Measurements from ENCODE around the gene PBX3. TPM values are rescaled to one million over a fixed set of nuclear protein-coding genes. Genes with fewer than 3 reads are reported as not detected.

PBX3 gene
- total RNA-seq, 4 donors from 2014 or later, result 25.7 to 71.5 (median 45.1) TPM

GRCh38 chr9:125961072-125961471 is 213.9 kb downstream of the PBX3 start:
- no peak for DNase-seq (ENCODE audit: low spot score in 2 of 2)
- TF ChIP-seq POLR2AphosphoS5 (IDR thresholded peaks at IDR 0.05) (no peak), POLR2A (IDR thresholded peaks at IDR 0.05) (no peak), EP300 (IDR thresholded peaks at IDR 0.05) (no peak), CTCF (IDR thresholded peaks at IDR 0.05) (no peak)
- 89% methylated on average over 7 of the region's 7 CpGs for WGBS

GRCh38 chr9:125963932-125964331 is 216.8 kb downstream of the PBX3 start:
- Histone ChIP-seq H3K27me3 (no peaks in the 10 kb centered on the region), H3K4me3 (no peak overlapping the region), H3K27ac (no peak overlapping the region), H3K4me1 (no peaks in the 10 kb centered on the region), H3K9me3 (no peaks in the 10 kb centered on the region), H3K36me3 (peaks cover 19% of the 10 kb centered on the region)
- TF ChIP-seq POLR2A (IDR thresholded peaks at IDR 0.05), result no peak
- WGBS, result 67% methylated on average over 2 of the region's 2 CpGs
- no peak for DNase-seq (ENCODE audit: low spot score in 2 of 2)

More at GRCh38 chr9:125961072-125961471, 213.9 kb downstream of the PBX3 start:
- Histone ChIP-seq H3K36me3 (peaks cover 13% of the 10 kb centered on the region), H3K4me1 (no peaks in the 10 kb centered on the region), H3K9me3 (no peaks in the 10 kb centered on the region), H3K27me3 (no peaks in the 10 kb centered on the region), H3K27ac (no peak overlapping the region), H3K4me3 (no peak overlapping the region)

- no peak for DNase-seq (ENCODE audit: low spot score in 2 of 2)
- WGBS, result 85% methylated on average over 6 of the region's 6 CpGs
- H3K4me3 ChIP-seq, result no peak overlapping the region
Observed at GRCh38 chr9:125964702-125965225, 217.6 kb downstream of the PBX3 start.

GRCh38 chr9:125965477-125965876 is 218.3 kb downstream of the PBX3 start:
- WGBS, result 73% methylated on average over 10 of the region's 10 CpGs
- Histone ChIP-seq H3K27me3 (no peaks in the 10 kb centered on the region), H3K36me3 (peaks cover 19% of the 10 kb centered on the region), H3K4me1 (no peaks in the 10 kb centered on the region), H3K9me3 (no peaks in the 10 kb centered on the region), H3K4me3 (no peak overlapping the region), H3K27ac (no peak overlapping the region)
- TF ChIP-seq POLR2AphosphoS5 (IDR thresholded peaks at IDR 0.05), result no peak
- TF ChIP-seq POLR2A (IDR thresholded peaks at IDR 0.05), result no peak
- no peak for DNase-seq (ENCODE audit: low spot score in 2 of 2)

More at GRCh38 chr9:125964702-125965225, 217.6 kb downstream of the PBX3 start:
- no peaks in the 10 kb centered on the region for H3K27me3 ChIP-seq
- no peaks in the 10 kb centered on the region for H3K4me1 ChIP-seq
- H3K27ac ChIP-seq, result no peak overlapping the region
- peaks cover 19% of the 10 kb centered on the region for H3K36me3 ChIP-seq
- TF ChIP-seq POLR2A (IDR thresholded peaks at IDR 0.05) (no peak), EP300 (IDR thresholded peaks at IDR 0.05) (no peak), POLR2AphosphoS5 (IDR thresholded peaks at IDR 0.05) (no peak)
- H3K9me3 ChIP-seq, result no peaks in the 10 kb centered on the region

GRCh38 chr9:125966466-125966865 is 219.3 kb downstream of the PBX3 start:
- Histone ChIP-seq H3K4me3 (no peak overlapping the region), H3K27me3 (no peaks in the 10 kb centered on the region), H3K36me3 (peaks cover 11% of the 10 kb centered on the region), H3K4me1 (no peaks in the 10 kb centered on the region), H3K27ac (no peak overlapping the region), H3K9me3 (no peaks in the 10 kb centered on the region)
- 59% methylated on average over 9 of the region's 9 CpGs for WGBS
- TF ChIP-seq POLR2A (IDR thresholded peaks at IDR 0.05) (no peak), EP300 (IDR thresholded peaks at IDR 0.05) (no peak), CTCF (IDR thresholded peaks at IDR 0.05) (no peak), POLR2AphosphoS5 (IDR thresholded peaks at IDR 0.05) (no peak)
- DNase-seq (ENCODE audit: low spot score in 2 of 2), result no peak

- H3K9me3 ChIP-seq, result no peaks in the 10 kb centered on the region
- H3K27ac ChIP-seq, result no peak overlapping the region
- no peak for TF ChIP-seq EP300 (IDR thresholded peaks at IDR 0.05)
- no peak for TF ChIP-seq POLR2A (IDR thresholded peaks at IDR 0.05)
- no peak for TF ChIP-seq CTCF (IDR thresholded peaks at IDR 0.05)
- no peak for TF ChIP-seq POLR2AphosphoS5 (IDR thresholded peaks at IDR 0.05)
- no peaks in the 10 kb centered on the region for H3K27me3 ChIP-seq
- no peak for DNase-seq (ENCODE audit: low spot score in 2 of 2)
- H3K4me1 ChIP-seq, result no peaks in the 10 kb centered on the region
- H3K36me3 ChIP-seq, result peaks cover 11% of the 10 kb centered on the region
- no peak overlapping the region for H3K4me3 ChIP-seq
- 64% methylated on average over 11 of the region's 11 CpGs for WGBS
Observed at GRCh38 chr9:125966959-125967711, 220.0 kb downstream of the PBX3 start.

Data from suprapubic skin (tissue), 4 donors.